Progenitor cell of endocrine pancreas (in vitro differentiated cells): ENCODE results near the gene SIL1. TPM values are rescaled to one million over a fixed set of nuclear protein-coding genes. Genes with fewer than 3 reads are reported as not detected.

Source experiments
- DNase-seq: peaks from one replicate; pipeline ENCODE4 v3.0.0; 2021; ENCODE audit warnings: low spot score; ENCODE audit not compliant: unreplicated experiment
- H3K27ac Mint-ChIP-seq: 2 replicates; pipeline ENCODE4 v1.8.0; 2021; ENCODE audit warnings: mild to moderate bottlenecking, moderate library complexity, mixed read lengths
- H3K27me3 Mint-ChIP-seq: 2 replicates; pipeline ENCODE4 v1.8.0; 2021; ENCODE audit warnings: mixed read lengths
- H3K36me3 Mint-ChIP-seq: 2 replicates; pipeline ENCODE4 v1.8.0; 2022; ENCODE audit warnings: mixed read lengths; ENCODE audit not compliant: insufficient read depth
- H3K4me1 Mint-ChIP-seq: 2 replicates; pipeline ENCODE4 v1.8.0; 2021; ENCODE audit warnings: low read depth, mixed read lengths
- H3K4me3 Mint-ChIP-seq: 2 replicates; pipeline ENCODE4 v1.8.0; 2021; ENCODE audit warnings: low read depth, mild to moderate bottlenecking, moderate library complexity, mixed read lengths
- H3K9me3 Mint-ChIP-seq: 2 replicates; pipeline ENCODE4 v1.8.0; 2021; ENCODE audit warnings: low read depth, mixed read lengths
- CTCF ChIP-seq: fragments of 200-600 bp; sonication (generic); IDR thresholded peaks from one replicate; pipeline ENCODE4 v1.5.0; 2021; ENCODE audit warnings: antibody characterized with exemption, mild to moderate bottlenecking; ENCODE audit not compliant: unreplicated experiment
- total RNA-seq: library from RNA; stranded (reverse); gene quantifications from 2 replicates; pipeline ENCODE4 v1.2.1, GENCODE V29; 2021

SIL1 gene
- total RNA-seq, 1 donor from 2014 or later = 26.0 TPM

- no peak for TF ChIP-seq CTCF
- H3K36me3 Mint-ChIP-seq = peaks cover 16% of the 10 kb centered on the region
- DNase-seq = no peak
- no peak overlapping the region for H3K4me3 Mint-ChIP-seq
- H3K9me3 Mint-ChIP-seq = no peaks in the 10 kb centered on the region
- peaks cover 7% of the 10 kb centered on the region for H3K4me1 Mint-ChIP-seq
- H3K27me3 Mint-ChIP-seq = no peaks in the 10 kb centered on the region
- peak overlapping the region; percentile 40 for H3K27ac Mint-ChIP-seq
These were observed 259.6 kb downstream of the SIL1 start for GRCh38 chr5:138938526-138938925.

GRCh38 chr5:138937392-138938387 lies 260.5 kb downstream of the SIL1 start:
- H3K36me3 Mint-ChIP-seq = peaks cover 20% of the 10 kb centered on the region
- no peaks in the 10 kb centered on the region for H3K27me3 Mint-ChIP-seq
- no peak for TF ChIP-seq CTCF
- H3K4me1 Mint-ChIP-seq = peaks cover 7% of the 10 kb centered on the region
- H3K9me3 Mint-ChIP-seq = no peaks in the 10 kb centered on the region
- H3K4me3 Mint-ChIP-seq = no peak overlapping the region
- no peak for DNase-seq
- peak overlapping the region; percentile 49 for H3K27ac Mint-ChIP-seq

GRCh38 chr5:138936968-138937345 lies 261.2 kb downstream of the SIL1 start:
- peaks cover 7% of the 10 kb centered on the region for H3K4me1 Mint-ChIP-seq
- peak overlapping the region; percentile 54 for H3K27ac Mint-ChIP-seq
- no peak for DNase-seq
- H3K4me3 Mint-ChIP-seq = no peak overlapping the region
- peaks cover 20% of the 10 kb centered on the region for H3K36me3 Mint-ChIP-seq
- no peak for TF ChIP-seq CTCF
- H3K27me3 Mint-ChIP-seq = no peaks in the 10 kb centered on the region
- no peaks in the 10 kb centered on the region for H3K9me3 Mint-ChIP-seq

GRCh38 chr5:138936225-138936967 lies 261.8 kb downstream of the SIL1 start:
- H3K4me1 Mint-ChIP-seq = peaks cover 7% of the 10 kb centered on the region
- no peak for TF ChIP-seq CTCF
- H3K27ac Mint-ChIP-seq = peak overlapping the region; percentile 65
- H3K4me3 Mint-ChIP-seq = no peak overlapping the region
- DNase-seq = no peak
- peaks cover 22% of the 10 kb centered on the region for H3K36me3 Mint-ChIP-seq
- no peaks in the 10 kb centered on the region for H3K27me3 Mint-ChIP-seq
- H3K9me3 Mint-ChIP-seq = no peaks in the 10 kb centered on the region

GRCh38 chr5:138935466-138935865 lies 262.7 kb downstream of the SIL1 start:
- Mint-ChIP-seq H3K4me1 (peaks cover 7% of the 10 kb centered on the region), H3K27me3 (no peaks in the 10 kb centered on the region), H3K4me3 (no peak overlapping the region), H3K27ac (peak overlapping the region; percentile 49), H3K9me3 (no peaks in the 10 kb centered on the region), H3K36me3 (peaks cover 24% of the 10 kb centered on the region)
- no peak for DNase-seq
- no peak for TF ChIP-seq CTCF
